HS-27A (cell line): ENCODE data around the gene CDH6.
A peak's percentile ranks its signal among the peaks of the same experiment; 100 is the strongest.

Experiments
- DNase-seq: peaks from one replicate; pipeline ENCODE4 v3.0.0-alpha.2; 2012; ENCODE audit warnings: low read depth, missing footprints

The CDH6 gene

DNA sequence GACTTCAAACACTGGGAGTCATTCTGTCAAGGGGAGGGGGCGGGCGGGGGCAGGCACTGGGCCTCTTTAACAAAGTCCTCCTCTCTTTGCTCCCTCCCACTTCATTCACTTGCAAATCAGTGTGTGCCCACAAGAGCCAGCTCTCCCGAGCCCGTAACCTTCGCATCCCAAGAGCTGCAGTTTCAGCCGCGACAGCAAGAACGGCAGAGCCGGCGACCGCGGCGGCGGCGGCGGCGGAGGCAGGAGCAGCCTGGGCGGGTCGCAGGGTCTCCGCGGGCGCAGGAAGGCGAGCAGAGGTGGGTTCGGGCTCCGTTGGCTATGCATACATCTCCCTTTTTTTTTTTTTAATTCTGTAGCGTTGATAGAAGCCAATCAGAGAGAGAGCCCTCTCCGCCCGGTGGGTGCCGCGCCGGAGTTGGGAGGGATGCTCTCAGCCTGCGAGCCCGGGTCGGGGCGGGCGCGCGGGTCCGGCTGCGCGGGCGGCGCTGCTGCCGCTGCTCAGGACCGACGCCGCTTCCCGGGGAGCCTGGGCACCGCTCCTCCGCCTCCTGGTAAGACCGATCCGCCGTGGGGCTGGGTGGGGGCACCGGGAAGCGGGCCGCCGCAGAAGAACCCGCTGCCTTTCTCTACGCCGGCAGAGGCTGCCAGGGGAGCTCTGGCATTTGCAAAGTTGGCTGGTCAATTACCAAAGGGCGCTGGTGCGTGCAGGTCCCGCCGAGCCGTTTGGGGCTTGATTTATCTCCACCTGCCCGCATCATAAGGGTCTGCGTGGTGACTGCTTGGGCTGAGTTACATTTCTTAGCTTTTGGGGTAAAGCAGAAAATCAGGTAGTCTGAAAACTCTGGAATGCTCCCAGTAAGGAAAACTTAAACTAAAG, at the start of gene CDH6:
CDH6 (plus strand) TSS at position 96 of the 877 bp plus-strand sequence. CDS start 73,788 bp downstream, outside the sequence.
- DNase-seq = no peak

DNA sequence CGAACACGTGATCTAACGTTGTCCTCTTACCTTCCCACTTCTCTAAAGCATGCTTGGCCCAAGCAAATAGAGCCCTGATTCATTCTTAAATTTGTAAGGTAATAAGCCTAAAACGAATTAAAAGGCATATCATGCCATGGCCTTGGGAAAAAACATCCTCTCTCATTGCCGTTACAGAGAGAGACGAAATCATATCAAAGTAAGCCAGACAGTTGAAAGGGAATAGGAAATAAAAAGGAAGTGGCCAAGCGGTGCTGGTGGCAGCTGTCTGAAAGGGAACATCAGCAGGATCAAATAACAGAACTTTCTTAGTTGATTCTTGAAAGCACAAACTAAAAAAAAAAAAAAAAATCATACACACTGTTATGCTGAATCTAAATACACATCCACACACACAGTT, 49.1 kb upstream of the CDH6 start:
- no peak for DNase-seq

DNA sequence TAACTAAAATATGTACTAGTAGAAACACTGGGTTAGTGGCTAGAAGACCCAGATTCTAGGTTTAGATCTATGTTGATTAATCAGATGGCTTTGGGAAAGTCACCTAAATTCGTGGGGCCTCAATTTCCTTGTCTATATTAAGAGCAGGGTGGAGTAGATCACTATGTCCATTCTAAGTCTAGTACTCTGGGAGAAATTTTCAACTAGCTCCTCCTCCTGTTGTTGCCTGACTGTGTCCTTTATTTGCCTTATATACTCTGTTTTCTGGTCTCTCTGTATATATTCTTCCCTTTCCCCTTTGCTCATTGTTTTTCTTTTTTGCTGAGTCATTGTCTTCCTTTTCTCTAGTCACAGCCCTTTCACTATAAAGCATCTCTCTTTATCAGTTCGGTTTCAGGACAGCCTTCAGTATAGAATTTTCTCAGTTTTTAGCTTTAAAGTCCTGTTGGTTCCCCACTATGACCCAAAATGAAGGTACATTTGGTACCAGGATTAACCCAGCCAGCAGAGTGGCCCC, 44.5 kb upstream of the CDH6 start:
- DNase-seq = no peak

DNA sequence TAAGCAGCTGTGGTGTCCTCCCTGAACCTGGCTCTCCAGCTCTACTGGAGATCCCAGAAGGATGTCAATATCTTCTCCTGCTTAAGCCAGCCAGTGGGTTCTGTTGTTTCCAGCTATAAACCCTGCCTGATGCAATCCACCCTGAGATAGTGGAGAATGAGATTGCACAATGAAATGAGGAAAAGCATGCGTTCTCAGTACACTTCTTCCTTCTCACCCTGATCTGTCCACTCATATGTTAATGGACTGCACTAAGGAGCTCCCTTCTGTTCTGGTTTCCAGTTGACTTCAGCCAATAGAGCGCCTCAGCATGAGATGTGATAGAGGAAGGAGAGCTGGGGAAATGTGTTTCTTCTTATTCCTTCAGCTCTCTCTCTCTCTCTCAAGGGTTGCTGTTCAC, 40.0 kb upstream of the CDH6 start:
- DNase-seq = no peak

DNA sequence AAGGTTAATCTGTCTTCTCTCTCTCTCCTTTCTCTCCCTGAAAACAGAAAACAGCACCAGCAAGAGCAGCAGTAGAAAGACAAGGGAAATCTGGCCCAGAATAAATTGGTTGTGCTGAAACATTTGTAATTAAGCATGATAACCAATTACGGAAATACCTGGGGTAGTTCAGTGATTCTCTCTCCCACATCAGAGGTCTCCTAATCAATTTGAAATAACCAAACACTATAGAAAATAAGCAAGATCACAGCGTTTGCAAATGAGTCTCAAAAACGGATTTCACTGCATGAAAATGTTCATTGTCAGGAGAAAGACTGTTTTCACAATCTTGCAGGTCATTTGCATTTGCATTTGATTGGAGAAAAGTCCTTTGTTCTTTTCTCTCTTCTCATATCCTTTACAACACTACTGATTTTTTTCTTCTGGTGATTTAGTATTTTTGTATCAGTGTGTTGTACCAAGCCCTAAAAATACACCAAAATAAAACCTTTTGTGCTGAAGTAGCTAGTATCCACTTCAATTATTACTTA, 36.8 kb upstream of the CDH6 start:
- no peak for DNase-seq

DNA sequence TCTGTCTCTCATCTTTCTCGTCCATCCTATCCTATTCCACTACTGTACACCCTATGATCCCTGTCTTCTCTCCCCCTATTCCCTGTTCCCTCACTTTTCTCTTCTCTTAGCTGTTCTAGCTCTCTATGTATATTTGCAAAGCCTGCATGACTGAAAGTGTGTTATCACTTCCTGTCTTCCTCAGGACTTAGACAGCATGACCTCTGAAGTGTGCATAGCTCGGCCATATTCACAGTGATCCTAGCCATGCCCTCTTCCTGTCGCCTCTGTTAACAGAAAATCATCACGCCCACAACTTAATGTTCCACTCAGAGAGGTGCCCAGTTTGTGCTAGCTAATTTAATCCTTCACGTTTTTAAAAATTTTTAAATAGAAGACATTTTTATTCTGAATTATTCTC, 35.8 kb upstream of the CDH6 start:
- no peak for DNase-seq

DNA sequence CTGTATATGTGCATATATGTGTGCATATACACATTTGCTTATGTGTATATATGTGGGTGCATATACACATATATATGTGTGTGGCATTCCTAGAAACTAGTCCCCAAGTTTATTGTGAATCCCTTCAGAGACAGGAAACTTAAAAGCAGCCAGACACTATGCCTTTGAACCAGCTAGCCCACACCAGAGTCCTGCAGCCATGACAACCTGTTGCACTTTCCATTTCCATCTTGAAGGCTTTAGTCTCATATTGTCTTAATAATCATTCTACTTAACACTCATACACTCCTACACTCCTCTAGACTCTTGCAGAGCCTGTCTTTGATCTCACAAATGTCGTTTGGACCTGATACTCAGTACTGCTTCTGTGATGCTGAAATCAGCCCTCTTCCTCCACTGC, 34.8 kb upstream of the CDH6 start:
- DNase-seq = no peak

DNA sequence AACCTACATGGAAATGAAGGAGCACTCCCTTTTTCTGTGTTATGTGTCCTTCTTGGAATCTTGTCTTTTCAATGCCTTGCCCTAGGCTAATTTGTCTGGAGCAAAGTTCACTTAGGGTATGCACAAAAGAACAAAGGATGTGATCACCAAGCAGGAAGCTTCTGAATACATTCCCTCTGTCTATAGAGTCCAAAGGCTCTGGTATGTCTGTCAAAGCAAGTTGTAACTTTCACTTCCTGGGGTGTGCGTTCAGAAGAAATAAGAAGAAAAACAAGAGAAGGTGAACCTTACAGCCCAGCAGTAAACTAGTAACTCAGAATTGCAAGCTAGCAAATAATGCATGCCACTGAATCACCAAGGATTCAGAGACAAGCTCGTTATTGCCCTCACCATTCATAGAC, 31.7 kb upstream of the CDH6 start:
- DNase-seq = no peak

DNA sequence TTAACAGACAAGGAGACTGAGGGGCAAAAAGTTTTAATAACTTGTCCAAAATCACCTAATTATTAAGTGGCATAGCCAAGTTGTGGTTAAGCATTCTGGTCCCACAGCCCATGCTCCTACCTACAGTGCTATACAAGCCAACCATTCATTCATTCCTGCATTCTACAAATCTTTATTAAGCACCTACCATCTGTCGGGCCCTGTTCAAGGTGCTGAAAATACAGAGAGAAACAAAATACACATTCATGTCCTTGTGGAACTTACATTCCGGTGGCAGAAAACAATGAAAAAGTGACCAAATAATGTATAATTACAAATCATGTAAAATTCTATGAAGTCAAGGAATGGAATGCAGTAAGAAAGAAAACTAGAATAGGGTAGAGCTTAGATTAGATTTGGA, 27.8 kb upstream of the CDH6 start:
- no peak for DNase-seq

DNA sequence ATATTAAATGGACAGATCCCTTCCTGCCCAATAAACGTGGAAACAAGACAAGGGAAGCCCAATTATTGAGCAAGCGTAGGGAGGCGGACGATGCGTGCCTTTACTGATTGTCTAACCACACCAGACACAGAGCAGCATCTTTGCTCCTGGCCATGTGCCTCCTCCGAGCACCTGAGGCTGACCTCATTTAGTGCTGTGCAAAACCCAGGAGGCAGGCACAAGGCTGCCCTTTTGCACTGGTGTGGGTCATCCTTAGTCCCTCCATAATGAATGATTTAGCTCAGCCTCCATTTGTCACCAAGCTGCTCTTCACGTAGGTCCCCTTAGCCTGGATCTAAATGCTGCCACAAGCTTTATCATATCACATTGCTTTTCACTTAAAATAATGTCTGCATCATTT, 24.1 kb upstream of the CDH6 start:
- DNase-seq = no peak

DNA sequence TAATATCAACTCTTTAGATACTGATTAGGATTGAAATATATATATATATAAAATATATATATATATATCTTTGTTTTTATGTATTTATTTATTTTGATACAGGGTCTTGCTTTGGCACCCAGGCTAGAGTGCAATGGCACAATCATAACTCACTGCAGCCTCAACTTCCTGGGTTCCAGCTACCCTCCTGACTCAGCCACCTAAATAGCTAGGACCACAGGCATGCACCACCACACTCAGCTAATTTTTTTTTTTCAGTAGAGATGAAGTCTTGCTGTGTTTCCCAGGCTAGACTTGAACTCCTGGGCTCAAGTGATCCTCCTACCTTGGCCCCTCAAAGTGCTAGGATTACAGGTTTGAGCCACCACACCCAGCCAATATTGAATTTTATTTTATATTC, 20.6 kb upstream of the CDH6 start:
- no peak for DNase-seq

DNA sequence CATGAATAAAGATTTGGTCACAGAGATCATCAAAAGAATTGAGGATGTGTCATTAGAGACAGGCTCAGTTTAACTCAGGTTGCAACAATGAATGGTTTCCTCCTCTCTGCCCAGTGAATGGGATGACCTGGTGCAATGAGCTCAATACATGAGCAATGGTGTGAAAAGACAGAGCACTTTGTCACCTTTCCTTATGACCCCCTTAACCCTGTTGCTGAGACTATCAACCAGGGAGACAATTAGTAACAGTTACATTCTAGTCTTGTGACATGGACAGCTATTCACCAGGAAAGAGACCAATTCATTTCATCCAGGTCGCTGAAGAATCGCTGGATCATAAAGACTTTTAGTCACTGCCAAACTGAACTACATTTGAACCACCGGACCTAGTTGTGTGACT, 19.9 kb upstream of the CDH6 start:
- DNase-seq = no peak

DNA sequence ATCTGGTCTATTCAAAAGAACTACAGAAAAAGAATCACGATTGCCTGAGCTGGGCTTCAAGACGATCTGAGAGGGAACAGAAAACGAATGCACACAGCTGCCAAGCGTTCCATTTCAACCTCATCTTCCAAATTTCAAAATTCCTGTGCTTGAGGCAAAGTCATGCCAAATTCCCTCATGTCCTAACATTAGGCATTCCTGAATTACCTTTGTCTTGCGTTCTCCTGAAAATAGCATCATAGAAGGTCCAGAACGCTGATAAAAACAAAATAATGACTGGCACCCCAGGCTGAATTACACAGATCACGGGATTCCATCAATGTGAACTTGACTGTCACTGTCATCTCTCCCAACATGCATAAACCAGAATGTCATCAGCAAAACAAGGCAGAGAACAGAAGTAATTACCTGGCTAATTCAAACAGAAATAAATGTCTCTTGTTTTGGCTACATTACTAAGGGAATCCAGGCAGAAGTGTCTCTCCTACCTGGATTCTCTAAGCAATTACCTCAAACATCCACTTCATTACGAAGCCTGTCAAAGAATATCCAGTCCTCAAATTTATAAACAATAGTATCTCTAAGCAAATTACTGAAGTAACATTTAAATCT, 12.0 kb upstream of the CDH6 start:
- no peak for DNase-seq

DNA sequence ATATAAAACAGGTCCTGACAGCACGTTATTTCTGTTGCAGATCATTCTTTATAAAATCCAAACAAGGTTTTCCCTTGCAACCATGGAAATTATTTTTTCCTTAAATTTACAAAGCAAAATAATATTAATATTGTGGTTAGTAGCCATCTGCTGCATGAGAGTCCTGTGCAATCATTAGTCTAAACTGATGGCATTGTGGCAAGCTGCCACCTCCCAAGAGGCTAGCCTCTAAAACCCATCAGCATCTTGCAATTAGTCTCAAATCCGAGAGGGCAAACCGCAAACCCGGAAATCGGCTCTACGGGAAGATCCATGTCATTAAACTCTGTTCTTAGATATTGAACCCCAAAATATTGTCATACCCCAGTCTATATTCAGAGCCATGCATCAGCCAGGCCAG, 11.3 kb upstream of the CDH6 start:
- no peak for DNase-seq

DNA sequence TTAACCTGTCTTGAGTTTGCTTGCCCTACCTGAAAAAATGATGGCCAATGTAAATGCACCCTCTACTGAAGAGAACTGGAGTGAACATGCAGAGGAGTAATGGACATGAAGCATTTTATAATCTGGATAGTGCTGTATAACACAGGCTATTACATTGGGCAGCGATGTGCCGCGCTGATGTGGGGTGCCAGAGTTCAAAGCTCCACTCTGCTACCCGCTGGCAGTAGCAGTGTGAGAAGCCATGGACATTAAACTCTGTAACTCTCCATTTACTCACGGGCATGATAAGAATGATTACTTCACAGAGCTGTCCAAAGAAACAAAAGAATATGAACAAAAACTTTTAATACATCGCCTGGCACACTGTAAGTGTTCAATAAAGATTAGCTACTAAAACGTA, 7.5 kb upstream of the CDH6 start:
- DNase-seq = no peak

DNA sequence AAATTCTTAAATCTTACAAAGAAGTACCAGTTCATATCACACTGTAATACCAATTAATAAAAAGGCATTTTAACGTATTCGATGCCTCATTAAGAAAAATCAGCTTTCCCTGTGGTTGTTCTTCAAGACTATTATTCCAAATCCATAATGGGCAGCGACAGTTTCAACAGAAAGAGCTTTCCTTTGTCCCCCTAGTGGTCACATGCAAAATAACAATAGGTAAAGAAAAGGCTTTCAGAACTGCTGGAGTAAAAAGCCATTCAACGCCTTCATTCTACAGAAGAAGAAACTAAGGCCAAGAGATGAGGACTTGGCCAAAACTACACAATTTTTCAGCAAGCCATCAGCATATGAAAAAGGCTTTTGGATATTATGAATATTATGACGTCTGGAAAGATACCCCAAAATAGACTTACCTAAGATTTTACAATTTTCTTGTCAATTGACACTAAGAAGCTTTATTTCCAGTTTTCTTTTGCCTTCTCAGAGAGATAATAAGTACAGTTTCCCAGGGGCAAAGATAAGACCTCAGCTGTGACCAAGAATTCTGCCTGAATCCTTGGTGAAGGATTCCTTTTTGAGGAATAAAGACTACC, 6.7 kb upstream of the CDH6 start:
- DNase-seq = no peak

DNA sequence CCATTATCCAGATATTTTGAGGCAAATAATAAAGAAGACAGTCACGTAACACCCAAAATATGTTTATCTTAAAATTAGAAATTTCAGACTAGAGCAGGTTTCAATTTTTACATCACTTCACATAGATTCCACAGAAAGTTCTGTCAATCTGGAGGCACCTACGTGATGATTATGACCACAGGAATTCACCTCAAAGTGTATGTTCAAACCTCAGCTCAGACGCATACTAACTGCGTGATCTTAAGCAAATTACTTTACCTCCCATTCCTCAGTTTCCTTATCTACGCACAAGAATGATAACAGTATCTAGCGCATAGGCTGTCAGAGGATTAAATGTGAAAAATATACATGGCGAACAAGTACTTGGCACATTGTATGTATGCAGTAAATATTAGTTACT, 5.9 kb upstream of the CDH6 start:
- no peak for DNase-seq

DNA sequence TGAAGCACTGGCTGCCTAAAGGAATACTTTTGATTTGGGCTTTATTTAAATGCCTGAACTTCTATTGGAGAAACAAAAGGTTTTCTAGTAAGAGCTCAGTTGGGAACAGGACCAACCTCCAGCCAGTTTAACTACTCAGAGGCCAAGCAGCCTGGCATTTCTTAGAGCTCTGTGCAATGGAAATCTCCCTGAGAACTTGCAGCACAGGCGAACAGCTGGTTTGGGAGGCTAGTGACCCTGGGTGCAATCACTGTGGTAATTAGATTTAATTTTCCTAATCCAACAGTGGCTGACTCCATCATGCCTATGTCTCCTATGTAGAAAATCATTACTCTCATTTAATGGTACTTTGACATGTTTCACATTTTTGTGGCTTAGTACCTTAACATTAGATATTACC, 1.0 kb upstream of the CDH6 start:
- DNase-seq = no peak

DNA sequence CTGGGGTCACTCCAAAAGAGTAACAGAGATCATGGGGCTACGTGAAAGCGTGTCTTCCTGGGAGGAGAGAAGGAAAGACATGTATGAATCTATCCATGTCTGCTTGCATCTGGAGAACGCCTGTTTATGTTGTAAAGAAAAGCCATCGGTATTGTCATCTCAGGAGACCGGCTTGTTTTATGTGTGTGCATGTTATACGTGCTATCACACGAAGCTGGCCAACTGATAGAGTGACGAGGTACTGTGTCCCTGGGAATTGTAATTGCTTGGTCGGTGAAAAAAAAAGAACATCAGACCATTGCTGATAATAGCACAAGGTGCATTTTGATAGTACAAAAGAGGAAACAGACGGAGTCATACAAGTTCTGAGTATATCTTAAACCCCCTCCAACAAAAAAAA, 370 bp upstream of the CDH6 start:
- no peak for DNase-seq

DNA sequence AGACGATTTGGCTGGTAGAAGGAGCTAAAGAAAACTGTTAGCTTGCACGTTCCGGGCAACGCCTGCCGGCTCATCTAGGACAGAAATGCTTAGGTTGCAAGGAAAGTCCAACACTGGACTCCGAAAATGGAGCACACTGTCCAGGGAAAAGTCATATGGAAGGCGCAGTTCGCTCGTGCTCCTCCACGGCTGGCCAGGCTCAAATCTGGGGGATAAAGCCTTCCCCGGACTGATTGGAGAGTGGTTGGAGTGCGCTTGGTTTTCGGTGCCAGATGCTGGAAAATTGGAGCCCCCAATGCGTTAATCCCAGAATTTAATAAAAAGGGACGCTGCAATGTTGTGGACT, 955 bp downstream of the CDH6 start:
- DNase-seq = no peak

DNA sequence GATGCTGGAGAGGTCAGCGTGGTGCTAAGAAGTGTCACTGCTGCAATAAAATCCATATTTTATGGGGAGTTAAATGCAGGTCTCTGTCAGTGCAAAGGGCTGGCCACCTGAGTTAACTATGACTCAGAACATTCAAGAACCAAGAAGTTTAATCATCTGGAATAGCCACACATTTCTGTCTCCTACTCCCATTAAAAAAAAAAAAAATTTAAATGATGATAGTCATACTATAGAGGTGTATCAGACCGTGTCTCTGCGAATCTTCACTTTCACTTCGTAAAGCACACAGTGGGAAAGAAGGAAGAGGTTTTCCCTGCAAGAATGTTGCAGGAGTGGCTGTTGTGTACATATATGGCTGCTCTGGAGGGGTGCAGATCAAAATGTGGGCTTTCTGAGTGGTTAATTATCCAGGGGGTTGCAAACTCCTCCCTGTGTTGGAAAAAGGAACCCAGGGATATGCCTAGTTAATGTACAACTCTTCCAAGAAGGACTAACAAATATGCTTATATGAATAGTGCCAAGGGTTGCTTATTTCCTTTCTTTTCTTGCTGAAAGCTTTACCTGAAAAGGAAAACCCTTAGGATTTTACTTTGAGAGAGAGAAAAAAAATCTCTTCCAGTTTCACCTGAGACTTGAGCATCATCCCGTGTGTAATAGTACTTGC, 1.5 kb downstream of the CDH6 start:
- DNase-seq = no peak

DNA sequence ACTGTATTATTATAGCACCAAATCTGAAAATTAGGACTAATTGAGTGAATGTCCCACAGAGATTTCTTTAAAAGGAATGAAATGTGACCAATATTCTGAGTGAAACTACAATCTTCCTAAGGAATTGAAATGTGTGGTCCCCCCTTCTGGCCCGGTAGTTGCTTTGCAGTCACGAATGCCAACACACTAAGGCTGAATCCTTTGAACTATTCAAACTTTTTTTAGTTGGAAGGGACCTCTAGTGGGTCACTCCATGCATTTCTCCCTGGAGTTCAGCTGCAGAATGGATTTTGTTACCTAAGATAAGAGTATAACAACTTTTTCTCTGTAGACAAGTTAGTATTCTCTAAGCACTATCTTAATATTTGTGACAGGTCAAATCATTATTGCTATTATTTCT, 2.8 kb downstream of the CDH6 start:
- DNase-seq = peak; percentile 23

DNA sequence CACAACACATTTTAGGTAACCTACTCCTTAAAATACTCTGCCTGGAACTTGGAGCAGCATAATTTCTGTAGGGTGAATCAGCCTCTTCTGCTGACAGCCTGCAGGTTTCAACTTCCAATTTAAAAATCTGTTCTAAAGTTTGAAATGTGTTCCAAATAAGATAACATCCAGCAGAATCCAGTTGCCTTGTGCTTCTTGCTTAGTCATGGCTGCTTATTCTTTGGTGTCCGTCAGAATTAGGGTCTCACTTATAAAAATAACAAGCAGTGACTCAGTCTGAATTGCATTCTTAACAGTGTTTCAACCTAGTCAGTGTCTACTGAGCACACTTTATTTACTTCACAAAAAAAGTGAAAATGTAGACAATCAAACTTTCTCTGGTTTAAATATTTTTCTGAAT, 3.7 kb downstream of the CDH6 start:
- DNase-seq = peak; percentile 39
